IPS-18a (cell line): ENCODE data around the gene CNOT6L.

ENCODE experiments used
- H3K27ac ChIP-seq: one replicate; pipeline ENCODE4 v1.5.1; 2013; ENCODE audit warnings: low read length
- H3K27me3 ChIP-seq: one replicate; pipeline ENCODE4 v1.6.1; 2013; ENCODE audit warnings: mild to moderate bottlenecking, low read length; ENCODE audit not compliant: control insufficient read depth, insufficient read depth
- H3K36me3 ChIP-seq: one replicate; pipeline ENCODE4 v1.6.1; 2013; ENCODE audit warnings: low read depth, low read length; ENCODE audit not compliant: control insufficient read depth
- H3K4me1 ChIP-seq: one replicate; pipeline ENCODE4 v1.6.1; 2013; ENCODE audit warnings: low read depth, low read length; ENCODE audit not compliant: control insufficient read depth
- H3K4me3 ChIP-seq: one replicate; pipeline ENCODE4 v1.5.1; 2013; ENCODE audit warnings: low read length
- H3K9ac ChIP-seq: one replicate; pipeline ENCODE4 v1.6.1; 2013; ENCODE audit warnings: mild to moderate bottlenecking, low read length, moderate library complexity
- H3K9me3 ChIP-seq: one replicate; pipeline ENCODE4 v1.6.1; 2013; ENCODE audit warnings: low read depth, low read length; ENCODE audit not compliant: control insufficient read depth

CNOT6L gene

GRCh38 chr4:77776182-77777134 lies 42.7 kb downstream of the CNOT6L start:
- Histone ChIP-seq H3K4me1 (peaks cover 13% of the 10 kb centered on the region), H3K4me3 (no peak overlapping the region), H3K27ac (no peak overlapping the region), H3K9ac (no peak overlapping the region), H3K9me3 (no peaks in the 10 kb centered on the region), H3K27me3 (no peaks in the 10 kb centered on the region), H3K36me3 (no peaks in the 10 kb centered on the region)

- Histone ChIP-seq H3K9ac (no peak overlapping the region), H3K9me3 (no peaks in the 10 kb centered on the region), H3K27me3 (no peaks in the 10 kb centered on the region), H3K4me3 (no peak overlapping the region), H3K27ac (no peak overlapping the region), H3K4me1 (peaks cover 15% of the 10 kb centered on the region), H3K36me3 (no peaks in the 10 kb centered on the region)
Observed at GRCh38 chr4:77773101-77773500, 46.1 kb downstream of the CNOT6L start.

- Histone ChIP-seq H3K9me3 (no peaks in the 10 kb centered on the region), H3K9ac (no peak overlapping the region), H3K4me3 (no peak overlapping the region), H3K27ac (peak overlapping the region; percentile 64), H3K27me3 (no peaks in the 10 kb centered on the region), H3K36me3 (no peaks in the 10 kb centered on the region), H3K4me1 (peaks cover 15% of the 10 kb centered on the region)
Observed at GRCh38 chr4:77771566-77771965, 47.6 kb downstream of the CNOT6L start.

DNA sequence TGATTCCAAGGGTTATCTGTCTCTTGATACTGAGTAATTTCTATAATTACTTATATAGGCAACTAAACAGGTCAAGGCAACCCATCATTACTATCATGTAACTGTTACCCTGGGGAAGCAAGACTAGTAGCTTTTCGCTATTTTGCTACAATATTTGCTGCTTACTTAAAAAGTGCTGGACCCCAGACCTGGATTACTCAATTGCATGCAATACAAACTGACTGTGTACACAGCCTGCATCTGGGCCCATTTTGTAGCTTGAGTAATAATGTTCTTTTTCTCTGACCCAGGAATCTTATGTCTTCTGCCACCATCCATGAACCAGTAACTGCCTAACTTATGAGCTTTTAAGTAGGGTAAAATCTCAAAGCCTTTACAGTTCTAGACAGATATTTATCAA lies 53.4 kb downstream of the CNOT6L start:
- H3K36me3 ChIP-seq: no peaks in the 10 kb centered on the region
- no peaks in the 10 kb centered on the region for H3K4me1 ChIP-seq
- no peak overlapping the region for H3K27ac ChIP-seq
- no peak overlapping the region for H3K4me3 ChIP-seq
- H3K9me3 ChIP-seq: peaks cover 5% of the 10 kb centered on the region
- no peak overlapping the region for H3K9ac ChIP-seq
- no peaks in the 10 kb centered on the region for H3K27me3 ChIP-seq

DNA sequence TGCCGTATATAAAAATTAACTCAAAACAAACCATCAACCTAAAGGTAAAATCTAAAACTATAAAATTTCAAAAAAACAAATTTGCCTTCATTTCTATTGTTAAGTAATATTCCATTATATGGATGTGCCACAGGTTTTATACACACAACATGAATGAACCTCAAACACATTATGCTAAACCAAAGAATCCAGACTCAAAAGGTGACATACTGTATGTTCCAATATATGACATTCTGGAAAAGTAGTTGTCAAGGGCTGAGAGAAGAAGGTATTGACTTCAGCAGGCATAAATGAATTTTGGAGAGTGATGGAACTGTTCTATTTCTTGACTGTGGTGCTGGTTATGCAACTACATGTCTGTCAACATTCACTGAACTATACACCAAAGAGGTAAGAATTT lies 56.6 kb downstream of the CNOT6L start:
- no peak overlapping the region for H3K9ac ChIP-seq
- peaks cover 5% of the 10 kb centered on the region for H3K9me3 ChIP-seq
- no peaks in the 10 kb centered on the region for H3K4me1 ChIP-seq
- no peak overlapping the region for H3K27ac ChIP-seq
- no peak overlapping the region for H3K4me3 ChIP-seq
- no peaks in the 10 kb centered on the region for H3K36me3 ChIP-seq
- no peaks in the 10 kb centered on the region for H3K27me3 ChIP-seq

DNA sequence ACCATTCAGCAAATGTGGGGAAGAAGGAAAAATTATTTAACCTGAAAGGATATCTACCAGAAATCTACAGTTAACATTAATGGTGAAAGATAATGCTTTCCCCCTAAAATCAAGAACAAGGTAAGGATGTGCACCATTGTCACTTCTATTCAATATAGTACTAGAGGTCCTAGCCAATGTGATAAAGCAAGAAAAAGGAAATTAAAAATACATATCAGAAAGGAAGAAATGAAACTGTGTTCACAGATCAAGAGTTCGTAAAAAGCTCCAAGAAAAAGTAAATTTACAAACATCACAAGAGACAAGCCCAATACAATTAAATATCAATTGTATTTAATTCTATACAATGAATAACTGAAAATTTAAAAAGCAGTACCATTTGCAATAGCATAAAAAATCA lies 57.6 kb downstream of the CNOT6L start:
- H3K27me3 ChIP-seq: no peaks in the 10 kb centered on the region
- no peak overlapping the region for H3K4me3 ChIP-seq
- no peak overlapping the region for H3K9ac ChIP-seq
- no peaks in the 10 kb centered on the region for H3K36me3 ChIP-seq
- no peak overlapping the region for H3K27ac ChIP-seq
- H3K9me3 ChIP-seq: peaks cover 5% of the 10 kb centered on the region
- H3K4me1 ChIP-seq: no peaks in the 10 kb centered on the region

GRCh38 chr4:77758804-77759203 lies 60.4 kb downstream of the CNOT6L start:
- Histone ChIP-seq H3K27ac (no peak overlapping the region), H3K9ac (no peak overlapping the region), H3K36me3 (no peaks in the 10 kb centered on the region), H3K4me3 (no peak overlapping the region), H3K27me3 (no peaks in the 10 kb centered on the region), H3K4me1 (no peaks in the 10 kb centered on the region), H3K9me3 (peaks cover 5% of the 10 kb centered on the region)

GRCh38 chr4:77751764-77752163 lies 67.4 kb downstream of the CNOT6L start:
- no peak overlapping the region for H3K9ac ChIP-seq
- no peaks in the 10 kb centered on the region for H3K36me3 ChIP-seq

GRCh38 chr4:77745792-77746191 lies 73.4 kb downstream of the CNOT6L start:
- H3K9ac ChIP-seq: no peak overlapping the region
- H3K9me3 ChIP-seq: no peaks in the 10 kb centered on the region
- H3K27ac ChIP-seq: no peak overlapping the region
- no peaks in the 10 kb centered on the region for H3K36me3 ChIP-seq
- H3K27me3 ChIP-seq: no peaks in the 10 kb centered on the region
- H3K4me1 ChIP-seq: no peaks in the 10 kb centered on the region
- H3K4me3 ChIP-seq: no peak overlapping the region

More at GRCh38 chr4:77751764-77752163, 67.4 kb downstream of the CNOT6L start:
- H3K27me3 ChIP-seq: no peaks in the 10 kb centered on the region
- no peaks in the 10 kb centered on the region for H3K9me3 ChIP-seq
- no peak overlapping the region for H3K27ac ChIP-seq
- H3K4me3 ChIP-seq: no peak overlapping the region
- H3K4me1 ChIP-seq: no peaks in the 10 kb centered on the region

DNA sequence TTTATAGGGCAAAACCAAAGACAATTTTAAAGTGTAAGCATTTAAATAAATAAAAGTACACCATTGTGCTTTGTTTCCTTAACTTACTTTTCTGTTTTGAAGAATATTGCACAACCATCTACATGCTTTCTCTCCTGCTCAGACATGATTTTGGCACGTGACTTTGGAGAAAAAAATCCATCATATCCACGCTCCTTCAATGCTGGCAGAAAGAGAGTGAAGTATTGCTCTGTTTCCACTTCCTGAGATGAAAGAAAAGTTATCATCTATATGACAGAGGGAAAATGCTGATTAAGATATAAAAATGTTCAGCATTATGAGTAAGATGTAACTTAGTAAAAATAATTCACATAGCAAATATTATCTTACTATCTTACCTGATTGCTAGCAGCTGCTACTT lies 77.1 kb downstream of the CNOT6L start:
- Histone ChIP-seq H3K36me3 (no peaks in the 10 kb centered on the region), H3K9me3 (no peaks in the 10 kb centered on the region), H3K27ac (no peak overlapping the region), H3K4me3 (no peak overlapping the region), H3K27me3 (no peaks in the 10 kb centered on the region), H3K9ac (no peak overlapping the region), H3K4me1 (no peaks in the 10 kb centered on the region)

DNA sequence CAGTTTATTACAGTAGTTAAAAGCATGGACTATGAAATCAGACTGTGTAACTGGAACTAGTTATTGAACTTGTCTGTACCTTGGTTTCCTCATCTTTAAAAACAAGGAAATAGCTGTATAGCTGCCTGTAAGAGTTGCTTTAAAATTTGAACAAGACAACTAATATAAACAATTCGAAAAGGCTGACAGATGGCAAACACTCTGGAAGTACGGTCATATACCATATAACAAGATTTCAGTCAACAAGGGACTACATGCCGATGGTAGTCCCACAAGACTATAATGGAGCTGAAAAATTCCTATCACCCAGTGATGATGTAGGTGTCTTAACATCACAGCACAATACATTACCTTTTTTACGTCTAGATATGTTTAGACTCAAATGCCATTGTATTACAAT lies 78.7 kb downstream of the CNOT6L start:
- H3K27me3 ChIP-seq: no peaks in the 10 kb centered on the region
- no peak overlapping the region for H3K27ac ChIP-seq
- H3K4me1 ChIP-seq: no peaks in the 10 kb centered on the region
- H3K36me3 ChIP-seq: no peaks in the 10 kb centered on the region
- H3K9me3 ChIP-seq: no peaks in the 10 kb centered on the region
- H3K9ac ChIP-seq: no peak overlapping the region
- no peak overlapping the region for H3K4me3 ChIP-seq

DNA sequence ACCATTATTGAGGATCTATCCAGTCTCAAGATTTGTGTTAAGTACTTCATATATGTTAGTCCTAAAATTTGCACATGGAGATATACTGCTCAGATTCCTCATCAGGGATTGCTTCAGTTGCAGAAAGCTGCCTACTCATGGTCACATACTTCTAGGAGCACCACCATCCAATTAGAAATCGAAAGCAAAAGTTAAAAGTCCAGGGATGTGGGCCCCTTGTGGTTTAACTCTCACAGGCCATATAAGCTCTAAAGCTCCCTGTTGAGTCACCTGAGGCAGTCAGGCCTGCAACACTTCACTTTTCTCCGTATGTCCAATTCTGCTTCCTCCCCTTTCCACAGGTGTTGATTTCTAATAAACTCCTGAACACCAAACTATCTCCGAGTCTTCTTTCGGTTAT lies 84.2 kb downstream of the CNOT6L start:
- H3K9me3 ChIP-seq: no peaks in the 10 kb centered on the region
- H3K36me3 ChIP-seq: no peaks in the 10 kb centered on the region
- H3K27me3 ChIP-seq: no peaks in the 10 kb centered on the region
- H3K4me3 ChIP-seq: no peak overlapping the region
- no peak overlapping the region for H3K27ac ChIP-seq
- no peak overlapping the region for H3K9ac ChIP-seq
- no peaks in the 10 kb centered on the region for H3K4me1 ChIP-seq
